Kidney (tissue), 14 donors: Measurements from ENCODE around the gene IMMT. TPM values are rescaled to one million over a fixed set of nuclear protein-coding genes. Genes with fewer than 3 reads are reported as not detected.

Experiments used
- DNase-seq, 5 donors: peaks; one replicate each; pipeline ENCODE4 v3.0.0-alpha.2; 2013 to 2020
- FAIRE-seq: peaks from 2 replicates; lab custom pipeline; 2012; peaks lifted over from hg19 to GRCh38; lab: Jason Lieb, UNC
- H3K27ac ChIP-seq, 2 donors: one replicate each; pipeline ENCODE4 v1.7.0; 2013; ENCODE audit warnings: low read depth in 2 of 2, low read length in 2 of 2, inconsistent platforms in 1 of 2
- H3K27me3 ChIP-seq: one replicate; pipeline ENCODE4 v1.7.1; 2013; ENCODE audit warnings: low read length, inconsistent platforms; ENCODE audit not compliant: control insufficient read depth, insufficient read depth
- H3K36me3 ChIP-seq, 3 donors: one replicate each; pipeline versions ENCODE4 v1.7.0 to v1.7.1; 2013; ENCODE audit warnings: low read length in 3 of 3, control low read depth in 1 of 3, inconsistent platforms in 1 of 3; ENCODE audit not compliant: insufficient read depth in 3 of 3, control insufficient read depth in 2 of 3
- H3K4me1 ChIP-seq, 3 donors: one replicate each; pipeline versions ENCODE4 v1.7.0 to v1.7.1; 2013; ENCODE audit warnings: low read length in 3 of 3, inconsistent platforms in 1 of 3, low read depth in 1 of 3; ENCODE audit not compliant: control insufficient read depth in 2 of 3, insufficient read depth in 2 of 3
- H3K4me3 ChIP-seq, 3 donors: one replicate each; pipeline versions ENCODE4 v1.7.0 to v1.8.1; 2013; ENCODE audit warnings: low read length in 3 of 3, control low read depth in 1 of 3, inconsistent platforms in 1 of 3
- H3K9ac ChIP-seq, 3 donors: one replicate each; pipeline versions ENCODE4 v1.7.0 to v1.7.1; 2013; ENCODE audit warnings: low read length in 3 of 3, control low read depth in 1 of 3, inconsistent platforms in 1 of 3
- H3K9me3 ChIP-seq, 3 donors: one replicate each; pipeline versions ENCODE4 v1.7.0 to v1.7.1; 2013; ENCODE audit warnings: low read length in 3 of 3, control low read depth in 1 of 3, inconsistent platforms in 1 of 3; ENCODE audit not compliant: control insufficient read depth in 2 of 3, insufficient read depth in 1 of 3
- intact Hi-C: fragments of 100-400 bp; cut with DNase I; formaldehyde crosslinking; loops from one replicate; pipeline ENCODE4 v1.11.1; 2022
- polyA plus RNA-seq: library from polyadenylated mRNA; stranded (reverse); fragments of 350-450 nt; fragmentation: Illumina TruSeq; extraction: RNeasy Lipid Tissue Mini Kit (QIAGEN cat#74804); gene quantifications from one replicate; pipeline ENCODE4 v1.2.3, GENCODE V29; 2014; ENCODE audit warnings: low read depth, low replicate concordance; ENCODE audit not compliant: insufficient read depth
- total RNA-seq: library from RNA; stranded (reverse); fragmentation: NEBNext Ultra II Directional; extraction: Animal tissue kit (Norgen Biotek cat#: 25700); gene quantifications from one replicate; pipeline ENCODE4 v1.2.1, GENCODE V29; 2021
- TF ChIP-seq, protein P1 (sequence below): IDR thresholded peaks from 3 replicates; pipeline ENCODE4 v1.5.1; 2012; ENCODE audit warnings: mild to moderate bottlenecking, moderate library complexity, borderline replicate concordance; ENCODE audit not compliant: insufficient read depth; ENCODE audit errors: extremely low read depth
- donor health status: control.
- donor health status: control.
- donor health status: control.
- donor health status: control.
- donor health status: control.
- donor health status: DM: yes; HTN: yes; CAD: no.
- donor health status: Normal renal cell carcinoma (clear cell type).

Gene IMMT
- total and polyA plus RNA-seq, 2 donors from 2014 or later: 74.0 to 113 TPM

DNA sequence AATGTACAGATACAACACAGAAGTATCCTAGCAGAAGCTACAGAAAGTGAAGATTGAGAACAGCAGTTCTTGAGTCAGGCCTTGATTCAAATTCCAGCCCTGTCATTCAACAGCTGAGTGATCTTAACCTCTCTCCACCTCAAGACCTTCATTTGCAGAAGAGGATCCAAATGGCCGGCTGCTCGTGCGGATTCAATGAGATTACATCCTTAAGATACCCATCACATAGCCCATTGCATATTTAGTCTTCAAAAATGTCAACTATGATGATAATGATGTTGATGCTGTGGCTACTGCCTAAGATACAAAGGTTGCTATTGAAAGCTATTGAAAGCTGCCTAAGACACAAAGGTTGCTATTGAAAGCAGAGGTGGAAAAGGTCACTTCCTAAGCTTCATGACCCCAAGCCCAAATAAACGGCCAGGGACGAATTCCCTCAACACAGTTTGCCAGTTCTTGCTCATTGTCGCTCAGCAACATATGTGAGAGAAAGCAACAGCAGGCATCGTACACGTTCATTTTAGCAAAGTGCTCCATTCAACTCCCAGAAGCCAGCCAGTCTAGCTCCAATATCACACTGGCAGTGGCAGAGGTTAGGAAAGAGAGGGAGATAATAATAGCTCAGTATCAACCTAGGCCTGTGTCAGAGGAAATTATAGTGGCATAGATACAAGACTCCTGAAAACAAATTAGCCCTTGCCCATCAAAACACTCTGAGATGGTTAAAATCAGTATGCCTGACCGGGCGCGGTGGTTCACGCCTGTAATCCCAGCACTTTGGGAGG is 40.1 kb upstream of the IMMT start:
- Histone ChIP-seq H3K9ac (no peak overlapping the region), H3K9me3 (no peaks in the 10 kb centered on the region), H3K4me3 (no peak overlapping the region), H3K27ac (no peak overlapping the region), H3K4me1 (no peaks in the 10 kb centered on the region), H3K36me3 (no peaks in the 10 kb centered on the region), H3K27me3 (no peaks in the 10 kb centered on the region)
- TF ChIP-seq, protein P1, sequence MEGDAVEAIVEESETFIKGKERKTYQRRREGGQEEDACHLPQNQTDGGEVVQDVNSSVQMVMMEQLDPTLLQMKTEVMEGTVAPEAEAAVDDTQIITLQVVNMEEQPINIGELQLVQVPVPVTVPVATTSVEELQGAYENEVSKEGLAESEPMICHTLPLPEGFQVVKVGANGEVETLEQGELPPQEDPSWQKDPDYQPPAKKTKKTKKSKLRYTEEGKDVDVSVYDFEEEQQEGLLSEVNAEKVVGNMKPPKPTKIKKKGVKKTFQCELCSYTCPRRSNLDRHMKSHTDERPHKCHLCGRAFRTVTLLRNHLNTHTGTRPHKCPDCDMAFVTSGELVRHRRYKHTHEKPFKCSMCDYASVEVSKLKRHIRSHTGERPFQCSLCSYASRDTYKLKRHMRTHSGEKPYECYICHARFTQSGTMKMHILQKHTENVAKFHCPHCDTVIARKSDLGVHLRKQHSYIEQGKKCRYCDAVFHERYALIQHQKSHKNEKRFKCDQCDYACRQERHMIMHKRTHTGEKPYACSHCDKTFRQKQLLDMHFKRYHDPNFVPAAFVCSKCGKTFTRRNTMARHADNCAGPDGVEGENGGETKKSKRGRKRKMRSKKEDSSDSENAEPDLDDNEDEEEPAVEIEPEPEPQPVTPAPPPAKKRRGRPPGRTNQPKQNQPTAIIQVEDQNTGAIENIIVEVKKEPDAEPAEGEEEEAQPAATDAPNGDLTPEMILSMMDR: no peak
- no peak for FAIRE-seq
- DNase-seq: no peak
- intact Hi-C loops: no loop called here

DNA sequence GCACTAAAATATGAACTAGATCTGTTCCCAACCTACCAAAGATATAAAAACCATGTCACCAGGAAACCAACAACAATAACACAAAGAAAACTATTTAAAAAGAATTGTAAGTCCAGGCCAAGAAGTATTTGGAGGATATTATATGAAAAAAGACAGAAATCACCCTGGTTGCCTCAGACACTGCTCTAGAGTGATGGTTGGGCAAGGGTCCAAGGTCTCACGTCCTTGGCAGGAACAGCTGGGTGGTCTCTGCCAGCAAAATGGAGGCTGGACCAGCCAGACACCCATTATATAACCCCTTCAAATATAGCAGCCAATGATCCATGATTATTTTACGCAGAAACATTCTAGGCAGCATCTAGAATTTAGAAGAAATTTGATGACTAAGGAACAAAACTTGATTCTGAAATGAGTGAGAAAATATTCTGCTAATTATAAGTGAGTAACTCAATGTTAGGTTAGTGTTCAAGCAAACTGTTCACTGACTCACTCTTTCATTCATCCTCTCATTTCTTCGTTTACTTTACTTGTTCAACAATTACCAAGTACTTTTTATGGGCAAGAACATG is 39.4 kb upstream of the IMMT start:
- DNase-seq: no peak
- H3K27me3 ChIP-seq: no peaks in the 10 kb centered on the region
- intact Hi-C loops: no loop called here
- H3K4me3 ChIP-seq: no peak overlapping the region
- H3K36me3 ChIP-seq: no peaks in the 10 kb centered on the region
- TF ChIP-seq, protein P1: no peak
- no peaks in the 10 kb centered on the region for H3K4me1 ChIP-seq
- FAIRE-seq: no peak
- H3K9ac ChIP-seq: no peak overlapping the region
- H3K9me3 ChIP-seq: no peaks in the 10 kb centered on the region
- H3K27ac ChIP-seq: no peak overlapping the region

DNA sequence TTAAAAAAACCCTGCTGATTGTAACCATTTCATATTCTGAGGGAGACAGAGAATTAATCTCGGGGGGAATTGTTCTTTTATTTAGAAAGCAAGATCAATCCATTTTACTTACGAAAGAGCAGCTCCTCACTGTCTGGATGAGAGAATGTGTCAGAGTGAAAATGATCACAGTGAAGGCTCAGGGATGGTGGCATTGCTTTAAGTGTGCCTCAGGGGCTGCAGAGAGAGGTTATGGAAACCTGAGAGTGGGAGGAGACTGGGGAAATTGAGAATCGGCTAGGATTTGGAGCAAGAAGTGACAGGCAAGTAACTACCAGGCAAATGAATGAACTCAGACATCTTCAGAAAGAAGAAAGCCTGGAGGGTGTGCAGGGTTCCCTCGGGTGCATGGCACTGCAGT is 38.2 kb upstream of the IMMT start:
- no peak for FAIRE-seq

More for the DNA sequence above, 38.2 kb upstream of the IMMT start:
- no peak overlapping the region for H3K4me3 ChIP-seq
- no peaks in the 10 kb centered on the region for H3K36me3 ChIP-seq
- intact Hi-C loops: no loop called here
- peak in 2 of 5 donors; percentile 33 to 35 for DNase-seq
- no peaks in the 10 kb centered on the region for H3K27me3 ChIP-seq
- H3K27ac ChIP-seq: no peak overlapping the region
- H3K9ac ChIP-seq: no peak overlapping the region
- H3K4me1 ChIP-seq: no peaks in the 10 kb centered on the region
- H3K9me3 ChIP-seq: no peaks in the 10 kb centered on the region
- TF ChIP-seq, protein P1: no peak
